Measurements from ENCODE around the gene SLX4.

The SLX4 gene

GRCh38 chr16:3591436-3591803 lies 20.0 kb downstream of the SLX4 start:
- DNase-seq (ENCODE audit: low spot score): no peak

GRCh38 chr16:3590736-3591435 lies 20.5 kb downstream of the SLX4 start:
- TF ChIP-seq, protein P1, sequence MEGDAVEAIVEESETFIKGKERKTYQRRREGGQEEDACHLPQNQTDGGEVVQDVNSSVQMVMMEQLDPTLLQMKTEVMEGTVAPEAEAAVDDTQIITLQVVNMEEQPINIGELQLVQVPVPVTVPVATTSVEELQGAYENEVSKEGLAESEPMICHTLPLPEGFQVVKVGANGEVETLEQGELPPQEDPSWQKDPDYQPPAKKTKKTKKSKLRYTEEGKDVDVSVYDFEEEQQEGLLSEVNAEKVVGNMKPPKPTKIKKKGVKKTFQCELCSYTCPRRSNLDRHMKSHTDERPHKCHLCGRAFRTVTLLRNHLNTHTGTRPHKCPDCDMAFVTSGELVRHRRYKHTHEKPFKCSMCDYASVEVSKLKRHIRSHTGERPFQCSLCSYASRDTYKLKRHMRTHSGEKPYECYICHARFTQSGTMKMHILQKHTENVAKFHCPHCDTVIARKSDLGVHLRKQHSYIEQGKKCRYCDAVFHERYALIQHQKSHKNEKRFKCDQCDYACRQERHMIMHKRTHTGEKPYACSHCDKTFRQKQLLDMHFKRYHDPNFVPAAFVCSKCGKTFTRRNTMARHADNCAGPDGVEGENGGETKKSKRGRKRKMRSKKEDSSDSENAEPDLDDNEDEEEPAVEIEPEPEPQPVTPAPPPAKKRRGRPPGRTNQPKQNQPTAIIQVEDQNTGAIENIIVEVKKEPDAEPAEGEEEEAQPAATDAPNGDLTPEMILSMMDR (IDR thresholded peaks at IDR 0.05; ENCODE audit: extremely low read depth, missing control alignments): no peak
- DNase-seq (ENCODE audit: low spot score): no peak

More at GRCh38 chr16:3591436-3591803, 20.0 kb downstream of the SLX4 start:
- TF ChIP-seq, protein P1 (IDR thresholded peaks at IDR 0.05; ENCODE audit: extremely low read depth, missing control alignments): no peak

- DNase-seq (ENCODE audit: low spot score): no peak
- TF ChIP-seq, protein P1 (IDR thresholded peaks at IDR 0.05; ENCODE audit: extremely low read depth, missing control alignments): no peak
These were observed 21.3 kb downstream of the SLX4 start for GRCh38 chr16:3589991-3590701.

DNA sequence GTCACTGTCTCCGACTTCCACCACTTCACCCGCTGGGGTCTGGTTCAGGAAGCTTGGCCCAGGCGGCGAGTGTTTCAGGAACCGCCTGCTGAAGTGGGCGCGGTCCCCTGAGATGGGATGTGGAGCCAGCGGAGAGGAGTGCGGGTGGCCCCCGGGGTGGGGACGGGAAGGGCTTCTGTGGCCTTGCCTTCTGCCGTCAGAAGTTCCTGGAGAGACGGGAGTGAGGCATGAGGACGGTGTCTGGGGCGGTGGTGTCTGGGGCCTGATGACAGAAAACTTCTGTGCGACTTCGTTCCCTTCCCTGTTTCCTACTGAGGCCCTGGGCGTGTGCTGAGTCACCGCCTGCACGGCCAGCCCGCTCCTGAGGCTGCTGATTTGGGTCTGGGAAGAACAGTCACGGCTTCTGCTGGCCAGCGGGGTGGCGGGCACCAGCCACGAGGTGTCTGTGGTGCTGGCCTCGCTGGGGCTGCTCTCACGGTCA lies 21.9 kb downstream of the SLX4 start:
- no peak for DNase-seq (ENCODE audit: low spot score)
- TF ChIP-seq, protein P1 (IDR thresholded peaks at IDR 0.05; ENCODE audit: extremely low read depth, missing control alignments): no peak

DNA sequence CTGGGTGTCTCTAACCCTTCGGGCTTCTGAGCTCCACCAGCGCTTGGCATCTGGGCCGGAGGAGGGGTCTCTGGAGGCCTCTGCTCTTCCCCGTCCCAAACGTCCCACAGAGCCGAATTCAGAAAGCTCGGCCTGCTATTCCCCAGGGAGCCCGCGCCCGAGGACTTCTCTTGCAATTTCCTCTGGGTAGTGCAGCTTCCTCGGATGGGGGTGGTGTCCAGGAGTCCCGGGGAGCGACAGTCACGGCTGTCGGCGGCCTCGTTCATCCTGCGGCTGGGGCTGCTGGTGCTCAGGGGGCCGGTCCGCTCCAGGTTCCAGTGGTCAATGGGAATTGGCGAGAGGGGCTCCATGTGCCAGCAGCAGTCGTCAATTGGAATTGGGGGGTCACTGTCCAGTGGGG lies 22.4 kb downstream of the SLX4 start:
- TF ChIP-seq, protein P1 (IDR thresholded peaks at IDR 0.05; ENCODE audit: extremely low read depth, missing control alignments): no peak

DNA sequence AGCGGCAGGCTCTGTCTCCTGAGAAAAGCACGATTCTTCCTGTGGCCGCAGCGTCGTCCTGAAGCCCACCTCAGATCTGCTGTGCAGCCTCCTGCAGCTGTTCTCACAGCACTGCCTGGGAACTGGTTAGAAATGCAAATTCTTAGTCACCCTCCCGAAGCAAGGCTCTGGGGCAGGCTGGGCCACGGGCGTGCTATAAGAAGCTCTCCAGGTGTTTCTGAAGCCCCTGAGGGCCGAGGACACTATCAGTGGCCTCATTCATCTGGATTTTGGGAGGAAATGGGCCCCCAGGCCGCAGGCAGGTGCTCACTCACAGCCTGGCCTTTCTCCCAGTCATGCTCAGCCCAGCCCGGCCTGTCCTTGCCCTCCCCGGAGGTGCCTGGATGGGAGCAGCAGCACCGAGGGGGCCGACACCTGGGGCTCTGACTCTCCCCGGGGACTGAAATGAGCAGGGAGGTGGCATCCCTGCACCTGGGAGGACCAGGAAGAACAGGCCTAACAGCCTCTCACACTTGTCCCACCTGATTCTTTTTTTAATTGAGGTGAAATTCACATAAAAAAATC lies 23.8 kb downstream of the SLX4 start:
- TF ChIP-seq, protein P1 (IDR thresholded peaks at IDR 0.05; ENCODE audit: extremely low read depth, missing control alignments): no peak
- peak; percentile 73 for DNase-seq (ENCODE audit: low spot score)

More for the DNA sequence above, 22.4 kb downstream of the SLX4 start:
- DNase-seq (ENCODE audit: low spot score): no peak

DNA sequence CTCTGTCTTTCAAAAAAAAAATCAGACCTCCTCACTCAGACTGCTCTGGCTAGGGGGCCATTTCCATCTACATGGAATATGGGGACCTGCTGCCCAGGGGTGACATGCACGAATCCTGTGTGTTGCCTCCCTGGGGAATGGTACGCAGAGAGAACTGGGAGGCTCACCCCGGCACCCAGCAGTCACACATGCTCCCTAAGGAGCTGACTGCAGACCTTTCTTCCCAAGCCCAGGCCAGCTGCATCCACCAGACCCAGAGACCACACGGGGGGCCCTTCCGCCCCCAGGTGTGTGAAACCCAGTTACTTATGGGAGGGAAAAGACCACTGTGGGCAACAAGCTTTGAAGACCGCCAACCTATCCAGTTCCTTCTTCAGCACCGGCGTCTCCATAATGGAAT lies 27.0 kb downstream of the SLX4 start:
- DNase-seq (ENCODE audit: low spot score): no peak
- TF ChIP-seq, protein P1 (IDR thresholded peaks at IDR 0.05; ENCODE audit: extremely low read depth, missing control alignments): no peak

Data from GM20000 (cell line).